Gastrocnemius medialis (tissue), 4 donors: Measurements from ENCODE around the gene FKRP.

Experiments used
- POLR2A ChIP-seq, 2 donors: fragments of 450-650 bp; IDR thresholded peaks; one replicate each; pipeline ENCODE4 v1.6.1; 2017; ENCODE audit warnings: antibody characterized with exemption in 2 of 2, mild to moderate bottlenecking in 2 of 2, moderate library complexity in 2 of 2
- TF ChIP-seq, protein P1 (sequence below), 5 experiments: fragments of 450-650 bp in 3 of 5; fragments of 200-600 bp in 2 of 5; sonication (generic) in 2 of 5; IDR thresholded peaks in 4 of 5; conservative IDR thresholded peaks in 1 of 5; 1 replicate in 4 of 5; 2 replicates in 1 of 5; pipeline ENCODE4 v1.5.1; 2016 to 2019; ENCODE audit warnings: antibody characterized with exemption in 5 of 5, mild to moderate bottlenecking in 3 of 5, moderate library complexity in 3 of 5

DNA sequence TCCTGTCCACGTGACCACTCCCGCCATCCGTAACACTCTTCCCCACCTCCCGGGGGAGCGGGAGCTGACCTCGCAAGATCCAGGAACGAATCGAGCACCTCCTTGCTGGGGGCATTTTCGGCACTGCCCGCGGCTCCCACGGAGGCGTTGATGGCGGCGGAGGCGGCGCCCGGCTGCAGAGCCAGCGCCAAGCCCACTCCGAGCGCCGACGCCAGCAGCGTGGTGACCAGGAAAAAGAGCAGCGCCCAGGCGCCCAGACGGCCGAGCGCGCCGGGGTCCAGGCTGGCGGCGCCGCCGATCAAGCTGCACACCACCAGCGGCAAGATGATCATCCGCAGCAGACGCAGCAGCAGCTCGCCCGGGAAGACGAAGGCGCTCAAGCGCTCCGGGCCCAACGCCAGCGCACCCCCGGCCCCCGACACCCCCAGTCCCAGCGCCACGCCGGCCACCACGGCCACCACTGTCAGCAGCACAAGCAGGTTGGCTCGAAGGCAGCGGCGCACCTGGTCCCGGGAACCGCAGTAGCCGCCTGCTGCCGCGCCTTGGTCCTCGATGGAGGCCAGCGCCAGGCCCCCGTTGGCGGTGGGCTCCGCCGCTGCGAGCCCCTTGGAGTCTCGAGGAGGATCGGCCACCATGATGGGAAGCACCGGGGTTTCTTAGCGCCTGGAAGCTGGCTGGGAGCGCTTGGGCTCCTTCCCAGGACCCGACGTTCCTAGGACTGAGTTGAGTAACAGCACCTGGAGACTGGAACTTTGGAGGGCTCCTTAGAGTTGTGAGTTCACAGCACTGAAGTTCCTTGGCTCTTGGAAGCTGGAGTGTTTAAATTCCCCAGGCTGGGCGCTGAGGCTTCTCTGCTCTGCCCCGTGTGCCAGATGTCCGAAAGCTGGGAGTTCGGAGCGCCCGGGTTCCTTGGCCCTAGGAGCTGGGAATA, 41.7 kb downstream of the FKRP start:
- TF ChIP-seq, protein P1, sequence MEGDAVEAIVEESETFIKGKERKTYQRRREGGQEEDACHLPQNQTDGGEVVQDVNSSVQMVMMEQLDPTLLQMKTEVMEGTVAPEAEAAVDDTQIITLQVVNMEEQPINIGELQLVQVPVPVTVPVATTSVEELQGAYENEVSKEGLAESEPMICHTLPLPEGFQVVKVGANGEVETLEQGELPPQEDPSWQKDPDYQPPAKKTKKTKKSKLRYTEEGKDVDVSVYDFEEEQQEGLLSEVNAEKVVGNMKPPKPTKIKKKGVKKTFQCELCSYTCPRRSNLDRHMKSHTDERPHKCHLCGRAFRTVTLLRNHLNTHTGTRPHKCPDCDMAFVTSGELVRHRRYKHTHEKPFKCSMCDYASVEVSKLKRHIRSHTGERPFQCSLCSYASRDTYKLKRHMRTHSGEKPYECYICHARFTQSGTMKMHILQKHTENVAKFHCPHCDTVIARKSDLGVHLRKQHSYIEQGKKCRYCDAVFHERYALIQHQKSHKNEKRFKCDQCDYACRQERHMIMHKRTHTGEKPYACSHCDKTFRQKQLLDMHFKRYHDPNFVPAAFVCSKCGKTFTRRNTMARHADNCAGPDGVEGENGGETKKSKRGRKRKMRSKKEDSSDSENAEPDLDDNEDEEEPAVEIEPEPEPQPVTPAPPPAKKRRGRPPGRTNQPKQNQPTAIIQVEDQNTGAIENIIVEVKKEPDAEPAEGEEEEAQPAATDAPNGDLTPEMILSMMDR (IDR thresholded peaks at IDR 0.05 in 4 of 5, conservative IDR thresholded peaks at IDR 0.05 in 1 of 5) = no peak
- TF ChIP-seq POLR2A (IDR thresholded peaks at IDR 0.05) = no peak
